ENCODE measurements around the gene PUSL1. TPM values are rescaled to one million over a fixed set of nuclear protein-coding genes. Genes with fewer than 3 reads are reported as not detected.
A peak's percentile ranks its signal among the peaks of the same experiment; 100 is the strongest.

PUSL1 gene
- polyA plus RNA-seq, 2 of the 4 experiments (the other 2 are of a cell fraction): 7.4 to 14.6 TPM

DNA sequence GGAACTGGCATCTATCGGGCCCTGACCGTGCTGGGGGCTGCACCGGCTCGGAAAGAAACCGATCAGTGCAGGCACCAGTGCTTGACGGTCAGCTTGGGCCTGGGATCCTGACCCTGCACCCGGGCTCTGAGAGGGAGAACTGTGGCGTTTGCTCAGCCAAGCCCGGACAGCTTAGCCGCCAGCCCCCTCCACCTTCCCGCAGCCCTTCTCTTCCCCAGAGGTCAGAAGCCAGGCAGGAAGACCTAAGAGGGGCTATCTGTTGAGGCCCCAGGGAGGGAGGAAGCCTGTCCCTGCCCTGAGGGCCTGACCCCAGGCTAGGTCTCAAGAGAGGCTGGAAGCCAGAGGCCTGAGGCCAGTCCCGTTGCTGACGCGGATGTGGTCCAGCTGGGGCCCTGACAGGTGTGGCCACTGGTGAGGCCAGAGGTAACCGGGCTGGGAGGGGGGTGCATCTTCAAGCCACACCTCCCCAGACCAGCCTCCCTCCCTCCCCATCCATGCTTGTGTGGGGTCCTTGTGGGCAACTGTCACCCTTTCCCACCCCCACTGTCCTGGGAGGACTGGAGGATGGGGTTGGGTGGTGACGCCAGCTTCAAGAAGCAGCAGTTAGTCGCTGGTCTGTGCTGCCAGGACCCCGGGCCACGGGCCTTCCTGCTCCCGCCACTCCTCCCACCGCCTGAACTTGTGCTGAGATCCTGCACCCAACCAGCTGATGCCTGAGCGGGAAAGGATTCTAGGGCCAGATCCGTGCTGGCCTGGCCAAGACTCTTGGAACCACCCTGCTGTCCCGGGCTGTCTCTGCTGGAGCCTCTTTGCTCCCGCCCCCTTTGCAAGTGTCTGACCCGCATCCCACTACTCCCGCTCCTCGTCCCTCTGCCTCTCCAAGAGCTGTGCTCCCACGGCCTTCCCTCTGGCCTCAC lies 43.4 kb downstream of the PUSL1 start:
- Histone ChIP-seq H3K4me2 (peak overlapping the region; percentile 34; the same call in 2 of the 3 replicates), H3K4me1 (peaks cover 41% of the 10 kb centered on the region), H3K9me3 (no peaks in the 10 kb centered on the region), H3K4me3 (no peak overlapping the region), H3K27ac (peak overlapping the region in 1 of 2 experiments; percentile 48; a peak in 2 of 6 replicates)
- WGBS (ENCODE audit: missing lambda C conversion rate): 79% methylated on average over 19 of the region's 29 CpGs
- FAIRE-seq: no peak
- POLR2A ChIA-PET: no interaction called here
- TF ChIP-seq, protein P1, sequence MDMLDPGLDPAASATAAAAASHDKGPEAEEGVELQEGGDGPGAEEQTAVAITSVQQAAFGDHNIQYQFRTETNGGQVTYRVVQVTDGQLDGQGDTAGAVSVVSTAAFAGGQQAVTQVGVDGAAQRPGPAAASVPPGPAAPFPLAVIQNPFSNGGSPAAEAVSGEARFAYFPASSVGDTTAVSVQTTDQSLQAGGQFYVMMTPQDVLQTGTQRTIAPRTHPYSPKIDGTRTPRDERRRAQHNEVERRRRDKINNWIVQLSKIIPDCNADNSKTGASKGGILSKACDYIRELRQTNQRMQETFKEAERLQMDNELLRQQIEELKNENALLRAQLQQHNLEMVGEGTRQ (IDR thresholded peaks at IDR 0.05): no peak
- TF ChIP-seq RCOR1 (IDR thresholded peaks at IDR 0.05; ENCODE audit: low read depth, low read length): no peak
- TF ChIP-seq TP53 (CRISPR knock-in tag; IDR thresholded peaks at IDR 0.05): no peak
- TF ChIP-seq, protein P2, sequence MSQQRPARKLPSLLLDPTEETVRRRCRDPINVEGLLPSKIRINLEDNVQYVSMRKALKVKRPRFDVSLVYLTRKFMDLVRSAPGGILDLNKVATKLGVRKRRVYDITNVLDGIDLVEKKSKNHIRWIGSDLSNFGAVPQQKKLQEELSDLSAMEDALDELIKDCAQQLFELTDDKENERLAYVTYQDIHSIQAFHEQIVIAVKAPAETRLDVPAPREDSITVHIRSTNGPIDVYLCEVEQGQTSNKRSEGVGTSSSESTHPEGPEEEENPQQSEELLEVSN (IDR thresholded peaks at IDR 0.05; ENCODE audit: borderline replicate concordance, low read depth): no peak
- no peak for TF ChIP-seq RFX5 (IDR thresholded peaks at IDR 0.05)
- TF ChIP-seq POLR2A (IDR thresholded peaks at IDR 0.05; ENCODE audit: low read length): no peak
- TF ChIP-seq BHLHE40 (IDR thresholded peaks at IDR 0.05; ENCODE audit: low read depth, low read length): no peak
- TF ChIP-seq GATA3 (IDR thresholded peaks at IDR 0.05; ENCODE audit: borderline replicate concordance): no peak
- TF ChIP-seq ESRRA (IDR thresholded peaks at IDR 0.05; ENCODE audit: borderline replicate concordance, low read length): no peak
- no peak for TF ChIP-seq HOXB13 (CRISPR knock-in tag; IDR thresholded peaks at IDR 0.05; ENCODE audit: low read depth)
- CTCF ChIA-PET: interaction anchor here (0.5 to 3.8 kb wide), 5 partner anchors 8 to 78 kb away, joined by 3 to 35 read pairs (median 3); partner anchors contain the start of gene UBE2J2
- no peak for DNase-seq (ENCODE audit: low read depth in 1 of 2, low spot score in 1 of 2)
- no peak for ATAC-seq

DNA sequence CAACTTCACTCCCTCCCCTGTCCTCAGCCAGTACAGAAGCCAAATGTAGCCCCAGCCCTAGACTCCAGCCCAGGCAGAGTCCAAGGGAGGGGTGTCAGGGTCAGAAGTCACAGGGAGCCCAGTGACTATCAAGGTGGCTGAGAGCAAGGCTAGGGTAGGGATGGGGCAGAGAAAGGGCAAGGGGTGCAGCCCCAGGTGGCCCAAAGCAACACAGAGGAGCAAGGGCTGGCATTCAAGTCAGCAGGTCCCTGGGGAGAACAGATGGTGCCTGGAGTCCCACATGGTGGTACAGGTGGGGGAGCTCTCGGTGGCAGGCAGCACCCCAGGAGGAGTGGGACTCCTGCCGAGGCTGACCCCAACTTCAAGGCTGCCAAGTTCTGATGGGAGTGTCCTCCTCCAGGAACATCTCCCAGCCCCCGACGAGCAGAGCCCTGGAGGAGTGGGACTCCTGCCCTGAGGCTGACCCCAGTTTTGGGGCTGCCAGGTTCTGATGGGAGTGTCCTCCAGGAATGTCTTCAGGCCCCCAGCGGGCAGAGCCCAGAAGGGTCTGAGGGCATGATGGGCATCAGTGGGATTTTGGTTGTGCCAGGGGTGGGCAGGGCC lies 44.5 kb downstream of the PUSL1 start:
- peak overlapping the region; percentile 33; the same call in 1 of the 3 replicates for H3K4me2 ChIP-seq
- no peak for DNase-seq (ENCODE audit: low read depth in 1 of 2, low spot score in 1 of 2)
- H3K4me1 ChIP-seq: peaks cover 34% of the 10 kb centered on the region
- POLR2A ChIA-PET: interaction anchor here (0.6 kb wide), 1 partner anchor 18 kb away, joined by 3 read pairs; no protein-coding TSS in a partner anchor
- TF ChIP-seq CBX8 (IDR thresholded peaks at IDR 0.05) (no peak), KDM1A (IDR thresholded peaks at IDR 0.05; ENCODE audit: low read depth) (no peak), FOSL2 (IDR thresholded peaks at IDR 0.05) (no peak), FOSL2 (CRISPR knock-in tag; IDR thresholded peaks at IDR 0.05) (no peak), HDAC2 (IDR thresholded peaks at IDR 0.05) (no peak), RNF2 (IDR thresholded peaks at IDR 0.05; ENCODE audit: borderline replicate concordance, low read depth) (no peak), SMC3 (IDR thresholded peaks at IDR 0.05) (no peak), POLR2A (IDR thresholded peaks at IDR 0.05; ENCODE audit: low read length) (0 out of 2 replicates have a peak, but pooled peaks have one; percentile 3), GATA3 (IDR thresholded peaks at IDR 0.05; ENCODE audit: borderline replicate concordance) (no peak), JUNB (IDR thresholded peaks at IDR 0.05) (no peak)
- TF ChIP-seq, protein P3, sequence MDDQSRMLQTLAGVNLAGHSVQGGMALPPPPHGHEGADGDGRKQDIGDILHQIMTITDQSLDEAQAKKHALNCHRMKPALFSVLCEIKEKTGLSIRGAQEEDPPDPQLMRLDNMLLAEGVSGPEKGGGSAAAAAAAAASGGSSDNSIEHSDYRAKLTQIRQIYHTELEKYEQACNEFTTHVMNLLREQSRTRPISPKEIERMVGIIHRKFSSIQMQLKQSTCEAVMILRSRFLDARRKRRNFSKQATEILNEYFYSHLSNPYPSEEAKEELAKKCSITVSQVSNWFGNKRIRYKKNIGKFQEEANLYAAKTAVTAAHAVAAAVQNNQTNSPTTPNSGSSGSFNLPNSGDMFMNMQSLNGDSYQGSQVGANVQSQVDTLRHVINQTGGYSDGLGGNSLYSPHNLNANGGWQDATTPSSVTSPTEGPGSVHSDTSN (IDR thresholded peaks at IDR 0.05): 0 out of 2 replicates have a peak, but pooled peaks have one; percentile 6
- TF ChIP-seq, protein P2 (IDR thresholded peaks at IDR 0.05; ENCODE audit: borderline replicate concordance, low read depth): no peak
- H3K9me3 ChIP-seq: no peaks in the 10 kb centered on the region
- H3K27ac ChIP-seq: peak overlapping the region in 1 of 2 experiments; percentile 68; a peak in 2 of 6 replicates
- no peak for FAIRE-seq
- CTCF ChIA-PET: interaction anchor here (0.8 to 3.8 kb wide), 5 partner anchors 9 to 48 kb away, joined by 3 to 35 read pairs (median 3); no protein-coding TSS in a partner anchor
- WGBS (ENCODE audit: missing lambda C conversion rate): 100% methylated on average over 1 of the region's 5 CpGs
- ATAC-seq: no peak
- no peak overlapping the region for H3K4me3 ChIP-seq
